Calu3 (cell line): ENCODE measurements around the gene EEIG1. TPM values are rescaled to one million over a fixed set of nuclear protein-coding genes. Genes with fewer than 3 reads are reported as not detected.
A peak's percentile ranks its signal among the peaks of the same experiment; 100 is the strongest.

ENCODE experiments used
- BruUV-seq: library from RNA; stranded (reverse); fragments of 400-500 nt; replicated peaks from 2 replicates; lab custom pipeline; 2021; lab: Mats Ljungman, UMichigan
- CTCF ChIA-PET: fragments of 300-600 bp; sonication (Branson Sonifier 250); formaldehyde crosslinking; loops from one replicate; lab custom pipeline; 2022; ENCODE audit warnings: antibody characterized with exemption; lab: Charles Lee
- DNase-seq: peaks from one replicate; pipeline ENCODE4 v3.0.0; 2022
- H3K27ac Mint-ChIP-seq: one replicate; pipeline ENCODE4 v1.8.0; 2022; ENCODE audit warnings: mixed read lengths; ENCODE audit not compliant: unreplicated experiment
- H3K27me3 Mint-ChIP-seq: one replicate; pipeline ENCODE4 v1.8.0; 2022; ENCODE audit warnings: mixed read lengths; ENCODE audit not compliant: unreplicated experiment
- H3K36me3 Mint-ChIP-seq: one replicate; pipeline ENCODE4 v1.8.0; 2022; ENCODE audit warnings: mild to moderate bottlenecking, moderate library complexity, mixed read lengths; ENCODE audit not compliant: insufficient read depth, unreplicated experiment
- H3K4me1 Mint-ChIP-seq: one replicate; pipeline ENCODE4 v1.8.0; 2022; ENCODE audit warnings: mild to moderate bottlenecking, low read depth, mixed read lengths; ENCODE audit not compliant: unreplicated experiment
- H3K4me3 Mint-ChIP-seq: one replicate; pipeline ENCODE4 v1.8.0; 2022; ENCODE audit warnings: mild to moderate bottlenecking, low read depth, moderate library complexity, mixed read lengths; ENCODE audit not compliant: unreplicated experiment
- H3K9me3 Mint-ChIP-seq: one replicate; pipeline ENCODE4 v1.8.0; 2022; ENCODE audit warnings: low read depth, mixed read lengths; ENCODE audit not compliant: unreplicated experiment
- CTCF ChIP-seq: fragments of 200-600 bp; IDR thresholded peaks from one replicate; pipeline ENCODE4 v1.8.0; 2022; ENCODE audit warnings: antibody characterized with exemption; ENCODE audit not compliant: unreplicated experiment
- intact Hi-C: fragments of 100-400 bp; cut with micrococcal nuclease; formaldehyde crosslinking; loops from one replicate; pipeline ENCODE4 v1.10.0; 2022; ENCODE audit not compliant: unreplicated experiment
- total RNA-seq: library from RNA; stranded (reverse); gene quantifications from 2 replicates; pipeline ENCODE4 v1.2.3, GENCODE V29; 2022

EEIG1 gene
- total RNA-seq, 1 experiment from 2014 or later: 84.6 TPM

GRCh38 chr9:127967151-127967809 lies 13.5 kb downstream of the EEIG1 start:
- peaks cover 56% of the 10 kb centered on the region for H3K36me3 Mint-ChIP-seq
- H3K9me3 Mint-ChIP-seq: no peaks in the 10 kb centered on the region
- intact Hi-C loops: no loop called here
- no peak for DNase-seq
- no peak for TF ChIP-seq CTCF
- BruUV-seq: no TSS peak
- peaks cover 63% of the 10 kb centered on the region for H3K4me1 Mint-ChIP-seq
- peak overlapping the region; percentile 95 for H3K27ac Mint-ChIP-seq
- CTCF ChIA-PET: interaction anchor here (0.9 kb wide), 1 partner anchor 12 kb away, joined by 5 read pairs; no protein-coding TSS in a partner anchor
- no peak overlapping the region for H3K4me3 Mint-ChIP-seq
- H3K27me3 Mint-ChIP-seq: no peaks in the 10 kb centered on the region

- intact Hi-C loops: no loop called here
- Mint-ChIP-seq H3K4me3 (no peak overlapping the region), H3K27ac (peak overlapping the region; percentile 95), H3K4me1 (peaks cover 63% of the 10 kb centered on the region), H3K27me3 (no peaks in the 10 kb centered on the region), H3K36me3 (peaks cover 59% of the 10 kb centered on the region), H3K9me3 (no peaks in the 10 kb centered on the region)
- CTCF ChIA-PET: interaction anchor here (0.5 to 0.7 kb wide), 2 partner anchors 9 to 52 kb away, joined by 4 read pairs; no protein-coding TSS in a partner anchor
- DNase-seq: no peak
- BruUV-seq: no TSS peak
- no peak for TF ChIP-seq CTCF
Measured at GRCh38 chr9:127966416-127967150, 14.2 kb downstream of the EEIG1 start.

- no peak for DNase-seq
- Mint-ChIP-seq H3K4me3 (peak overlapping the region; percentile 49), H3K27ac (peak overlapping the region; percentile 95), H3K36me3 (peaks cover 61% of the 10 kb centered on the region), H3K9me3 (no peaks in the 10 kb centered on the region), H3K4me1 (peaks cover 63% of the 10 kb centered on the region), H3K27me3 (no peaks in the 10 kb centered on the region)
- intact Hi-C loops: no loop called here
- CTCF ChIA-PET: interaction anchor here (0.6 to 1.1 kb wide), 4 partner anchors 9 to 25 kb away, joined by 3 to 4 read pairs (median 4); no protein-coding TSS in a partner anchor
- BruUV-seq: no TSS peak
- TF ChIP-seq CTCF: no peak
Measured at GRCh38 chr9:127965953-127966352, 14.8 kb downstream of the EEIG1 start.

GRCh38 chr9:127963359-127964064 lies 17.3 kb downstream of the EEIG1 start:
- no peak overlapping the region for H3K4me3 Mint-ChIP-seq
- peaks cover 50% of the 10 kb centered on the region for H3K4me1 Mint-ChIP-seq
- no peaks in the 10 kb centered on the region for H3K27me3 Mint-ChIP-seq
- peak overlapping the region; percentile 52 for H3K27ac Mint-ChIP-seq
- CTCF ChIA-PET: no interaction called here
- intact Hi-C loops: no loop called here
- H3K36me3 Mint-ChIP-seq: peaks cover 49% of the 10 kb centered on the region
- H3K9me3 Mint-ChIP-seq: no peaks in the 10 kb centered on the region
- BruUV-seq: no TSS peak
- no peak for DNase-seq
- no peak for TF ChIP-seq CTCF
